IPS DF 6.9 (cell line): ENCODE data around the gene EXOC4.

Experiments
- DNase-seq: peaks from one replicate; pipeline ENCODE4 v3.0.0-alpha.2; 2013; ENCODE audit warnings: low read depth, low spot score
- H3K27ac ChIP-seq: one replicate; pipeline ENCODE4 v1.5.1; 2013; ENCODE audit warnings: low read length, control low read depth
- H3K27me3 ChIP-seq: 2 replicates; pipeline ENCODE4 v1.6.1; 2013; ENCODE audit warnings: mild to moderate bottlenecking, low read length; ENCODE audit not compliant: control insufficient read depth, insufficient read depth
- H3K36me3 ChIP-seq: 2 replicates; pipeline ENCODE4 v1.6.1; 2013; ENCODE audit warnings: low read length; ENCODE audit not compliant: control insufficient read depth, insufficient read depth
- H3K4me1 ChIP-seq: 2 replicates; pipeline ENCODE4 v1.6.1; 2013; ENCODE audit warnings: low read length; ENCODE audit not compliant: control insufficient read depth, insufficient read depth
- H3K4me3 ChIP-seq: 2 replicates; pipeline ENCODE4 v1.5.1; 2013; ENCODE audit warnings: mild to moderate bottlenecking, low read length
- H3K9me3 ChIP-seq: 2 replicates; pipeline ENCODE4 v1.6.1; 2013; ENCODE audit warnings: low read length, inconsistent platforms; ENCODE audit not compliant: control insufficient read depth, insufficient read depth
- WGBS: extraction: QIAGEN DNeasy Blood & Tissue Kit; methylation state at CpG from one replicate; pipeline ENCODE4 v1.1.7; 2013; ENCODE audit warnings: mixed read lengths, missing lambda C conversion rate; ENCODE audit not compliant: insufficient read length, insufficient coverage; 5-methylcytosine and 5-hydroxymethylcytosine counted together

The EXOC4 gene

DNA sequence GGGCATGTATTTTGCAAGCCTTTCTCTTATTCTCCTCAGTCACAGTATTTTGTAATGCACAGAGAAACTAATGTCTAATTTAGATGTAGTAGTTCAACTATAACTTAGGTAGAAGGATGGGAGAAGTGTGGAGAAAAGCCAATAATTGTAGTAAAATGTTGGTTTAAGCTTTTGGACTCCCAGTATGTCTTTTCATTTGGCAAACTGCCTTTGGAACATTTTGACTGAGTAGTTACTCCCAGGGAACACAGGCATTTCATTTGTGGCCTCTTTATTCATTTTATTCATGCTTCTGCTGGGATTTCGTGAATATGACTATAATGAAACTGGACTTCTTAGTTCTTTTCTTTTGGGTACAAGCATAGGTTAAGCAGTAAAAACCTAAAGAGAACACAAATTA lies 79.0 kb downstream of the EXOC4 start:
- no peak for DNase-seq
- WGBS = no CpG with 5 or more reads among the region's 1 CpG
- Histone ChIP-seq H3K9me3 (no peaks in the 10 kb centered on the region), H3K36me3 (no peaks in the 10 kb centered on the region), H3K4me1 (peaks cover 2% of the 10 kb centered on the region; the same call in 1 of the 2 replicates), H3K4me3 (no peak overlapping the region), H3K27me3 (no peaks in the 10 kb centered on the region), H3K27ac (no peak overlapping the region)

DNA sequence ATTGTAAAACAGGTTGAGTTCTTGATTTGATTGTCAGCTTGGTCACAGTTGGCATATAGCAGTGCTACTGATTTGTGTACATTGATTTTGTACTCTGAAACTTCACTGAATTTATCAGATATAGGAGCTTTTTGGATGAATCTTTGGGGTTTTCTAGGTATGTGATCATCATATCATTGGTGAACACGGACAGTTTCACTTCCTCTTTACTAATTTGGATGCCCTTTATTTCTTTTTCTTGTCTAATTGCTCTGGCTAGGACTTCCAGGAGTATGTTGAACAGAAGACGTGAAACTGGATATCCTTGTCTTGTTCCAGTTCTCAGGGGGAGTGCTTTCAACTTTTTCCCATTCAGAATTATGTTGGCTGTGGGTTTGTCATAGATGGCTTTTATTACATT lies 86.9 kb downstream of the EXOC4 start:
- no peak for DNase-seq
- Histone ChIP-seq H3K27me3 (no peaks in the 10 kb centered on the region), H3K4me3 (no peak overlapping the region), H3K9me3 (no peaks in the 10 kb centered on the region), H3K27ac (no peak overlapping the region), H3K4me1 (no peaks in the 10 kb centered on the region), H3K36me3 (no peaks in the 10 kb centered on the region)
- WGBS = no CpG with 5 or more reads among the region's 2 CpGs

DNA sequence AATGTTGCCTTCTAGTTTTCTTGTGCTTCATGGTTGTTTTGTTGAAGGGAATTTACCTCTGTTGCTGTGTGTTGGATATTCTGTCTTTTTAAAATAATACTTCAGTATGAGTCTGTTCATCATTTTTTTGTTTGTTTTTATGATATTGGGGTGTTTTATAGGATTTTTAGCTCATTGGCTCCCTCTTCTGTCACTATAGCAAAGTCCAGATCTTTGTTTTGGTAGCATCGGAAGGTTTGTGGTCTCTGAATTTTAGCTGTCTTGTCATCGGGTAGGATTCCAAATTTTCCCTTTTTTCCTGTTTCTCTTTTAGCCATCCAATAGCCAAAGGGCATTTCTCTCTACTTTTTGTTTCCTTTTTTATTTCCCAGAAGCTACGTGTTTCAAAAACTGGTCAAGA lies 91.4 kb downstream of the EXOC4 start:
- no peak overlapping the region for H3K27ac ChIP-seq
- WGBS = no CpG with 5 or more reads among the region's 3 CpGs
- peaks cover 1% of the 10 kb centered on the region; the same call in 1 of the 2 replicates for H3K4me1 ChIP-seq
- no peak overlapping the region for H3K4me3 ChIP-seq
- H3K9me3 ChIP-seq = no peaks in the 10 kb centered on the region
- no peaks in the 10 kb centered on the region for H3K36me3 ChIP-seq
- DNase-seq = no peak
- H3K27me3 ChIP-seq = no peaks in the 10 kb centered on the region

DNA sequence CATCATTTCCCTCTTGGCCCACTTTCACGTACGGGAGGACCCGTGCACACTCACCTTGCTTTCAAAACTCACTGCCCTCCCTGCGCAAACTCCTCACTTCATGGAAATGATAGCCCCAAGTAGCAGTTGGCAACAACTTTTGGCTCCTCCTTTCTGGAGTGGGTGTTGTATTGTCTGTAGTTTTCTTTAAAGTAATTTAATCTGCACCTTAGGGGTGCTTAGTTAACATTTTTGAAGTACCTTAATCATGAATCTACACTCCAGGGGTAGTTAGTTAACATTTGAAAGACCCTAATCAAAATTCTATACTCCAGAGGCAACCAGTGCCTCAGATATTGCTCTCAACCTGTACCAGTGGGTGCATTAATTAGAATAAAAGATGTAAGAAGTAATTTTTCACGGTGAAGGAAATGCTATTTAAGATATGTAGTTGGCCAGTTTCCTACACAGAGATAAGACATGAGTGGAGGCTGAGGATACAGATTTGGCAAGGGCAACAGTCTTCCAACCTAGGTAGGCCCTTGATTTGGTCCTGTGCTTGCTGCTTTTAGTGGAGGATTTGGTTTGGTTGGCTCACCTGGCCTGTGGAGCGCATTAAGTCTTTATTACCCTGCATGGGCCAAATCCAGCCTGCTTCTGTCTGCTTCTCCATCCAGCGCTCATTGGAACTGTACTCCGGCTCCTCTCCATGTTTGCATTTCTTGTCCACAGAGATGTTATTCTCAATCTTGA lies 93.0 kb downstream of the EXOC4 start:
- H3K4me1 ChIP-seq = peaks cover 1% of the 10 kb centered on the region; the same call in 1 of the 2 replicates
- no peak overlapping the region for H3K4me3 ChIP-seq
- no peaks in the 10 kb centered on the region for H3K36me3 ChIP-seq
- no peak for DNase-seq
- no peaks in the 10 kb centered on the region for H3K27me3 ChIP-seq
- H3K27ac ChIP-seq = no peak overlapping the region
- H3K9me3 ChIP-seq = no peaks in the 10 kb centered on the region
- no CpG with 5 or more reads among the region's 8 CpGs for WGBS

DNA sequence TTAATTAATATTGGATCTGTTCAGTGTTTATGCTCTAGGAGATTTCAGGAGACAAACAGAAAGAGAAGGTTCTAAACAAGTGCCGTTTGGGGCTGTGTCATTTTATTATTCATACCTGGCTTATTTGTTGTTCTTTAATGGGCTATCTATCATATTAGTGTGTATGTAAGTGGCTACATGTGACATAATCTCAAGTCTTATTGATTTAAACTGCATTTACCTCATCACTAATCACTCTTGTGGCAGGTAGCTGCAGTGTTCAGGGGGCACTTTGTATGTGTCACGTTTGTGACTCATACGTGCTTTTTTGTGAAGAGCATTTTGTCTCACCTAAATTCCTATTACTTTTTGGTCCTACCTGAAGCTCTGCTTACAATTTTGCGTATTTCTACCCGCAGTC lies 95.4 kb downstream of the EXOC4 start:
- Histone ChIP-seq H3K36me3 (no peaks in the 10 kb centered on the region), H3K4me3 (no peak overlapping the region), H3K4me1 (peaks cover 1% of the 10 kb centered on the region; the same call in 1 of the 2 replicates), H3K9me3 (no peaks in the 10 kb centered on the region), H3K27ac (no peak overlapping the region), H3K27me3 (no peaks in the 10 kb centered on the region)
- WGBS = no CpG with 5 or more reads among the region's 5 CpGs
- no peak for DNase-seq

DNA sequence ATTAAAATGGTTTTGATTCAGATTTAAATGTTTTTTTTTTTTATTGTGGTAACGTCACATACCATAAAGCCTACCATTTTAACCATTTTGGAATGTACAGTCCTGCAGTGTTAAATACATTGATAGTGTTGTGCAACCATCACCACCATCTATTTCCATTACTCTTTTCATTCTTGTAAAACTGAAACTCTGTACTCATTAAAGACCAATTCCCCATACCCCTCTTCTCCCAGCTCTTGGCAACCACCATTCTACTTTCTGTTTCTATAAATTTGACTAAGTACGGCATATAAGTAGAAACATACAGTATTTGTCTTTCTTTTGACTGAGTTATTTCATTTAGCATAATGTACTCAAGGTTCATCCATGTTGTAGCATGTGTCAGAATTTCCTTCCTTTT lies 96.2 kb downstream of the EXOC4 start:
- H3K27ac ChIP-seq = no peak overlapping the region
- H3K4me3 ChIP-seq = no peak overlapping the region
- DNase-seq = no peak
- no peaks in the 10 kb centered on the region for H3K27me3 ChIP-seq
- H3K4me1 ChIP-seq = peaks cover 1% of the 10 kb centered on the region; the same call in 1 of the 2 replicates
- WGBS = no CpG with 5 or more reads among the region's 2 CpGs
- H3K9me3 ChIP-seq = no peaks in the 10 kb centered on the region
- H3K36me3 ChIP-seq = no peaks in the 10 kb centered on the region

DNA sequence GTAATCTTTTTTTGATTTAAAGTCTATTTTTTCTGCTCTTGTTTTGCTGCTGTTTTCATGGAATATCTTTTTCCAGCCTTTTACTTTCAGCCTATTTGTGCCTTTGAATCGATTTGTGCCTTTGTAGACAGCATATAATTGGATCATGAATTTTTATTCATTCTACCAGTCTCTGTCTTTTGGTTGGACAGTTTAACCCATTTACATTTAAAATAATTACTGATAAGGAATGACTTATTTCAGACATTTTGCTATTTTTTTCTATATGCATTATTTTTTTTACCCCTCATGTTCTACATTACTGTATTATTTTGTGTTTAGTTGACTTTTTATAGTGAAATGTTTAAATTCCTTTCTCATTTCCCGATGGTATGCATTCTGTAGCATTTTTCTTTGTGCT lies 99.6 kb downstream of the EXOC4 start:
- H3K4me3 ChIP-seq = no peak overlapping the region
- H3K4me1 ChIP-seq = no peaks in the 10 kb centered on the region
- no peaks in the 10 kb centered on the region for H3K27me3 ChIP-seq
- no peaks in the 10 kb centered on the region for H3K9me3 ChIP-seq
- no peaks in the 10 kb centered on the region for H3K36me3 ChIP-seq
- no peak overlapping the region for H3K27ac ChIP-seq
- DNase-seq = no peak
- WGBS = no CpG with 5 or more reads among the region's 2 CpGs

DNA sequence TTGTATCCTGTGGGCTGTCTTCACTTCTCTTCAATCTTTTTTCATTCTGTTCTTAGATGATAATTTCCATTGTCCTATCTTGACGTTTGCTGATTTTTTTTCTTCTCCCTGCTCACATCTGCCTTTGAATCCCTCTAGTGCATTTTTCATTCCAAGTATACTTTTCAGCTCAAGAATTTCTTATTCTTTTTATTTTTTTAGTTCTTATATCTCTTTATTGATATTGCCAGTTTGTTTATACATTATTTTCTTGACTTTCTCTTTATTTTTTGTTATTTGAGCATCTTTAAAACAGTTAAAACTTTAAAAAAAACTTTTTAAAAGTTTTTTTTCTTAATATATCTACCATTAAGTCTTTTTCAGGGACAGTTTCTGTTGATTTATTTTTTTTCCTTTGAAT lies 100.9 kb downstream of the EXOC4 start:
- Histone ChIP-seq H3K27ac (no peak overlapping the region), H3K4me1 (no peaks in the 10 kb centered on the region), H3K4me3 (no peak overlapping the region), H3K36me3 (no peaks in the 10 kb centered on the region), H3K9me3 (no peaks in the 10 kb centered on the region), H3K27me3 (no peaks in the 10 kb centered on the region)
- no peak for DNase-seq
- WGBS = no CpG with 5 or more reads among the region's 1 CpG

DNA sequence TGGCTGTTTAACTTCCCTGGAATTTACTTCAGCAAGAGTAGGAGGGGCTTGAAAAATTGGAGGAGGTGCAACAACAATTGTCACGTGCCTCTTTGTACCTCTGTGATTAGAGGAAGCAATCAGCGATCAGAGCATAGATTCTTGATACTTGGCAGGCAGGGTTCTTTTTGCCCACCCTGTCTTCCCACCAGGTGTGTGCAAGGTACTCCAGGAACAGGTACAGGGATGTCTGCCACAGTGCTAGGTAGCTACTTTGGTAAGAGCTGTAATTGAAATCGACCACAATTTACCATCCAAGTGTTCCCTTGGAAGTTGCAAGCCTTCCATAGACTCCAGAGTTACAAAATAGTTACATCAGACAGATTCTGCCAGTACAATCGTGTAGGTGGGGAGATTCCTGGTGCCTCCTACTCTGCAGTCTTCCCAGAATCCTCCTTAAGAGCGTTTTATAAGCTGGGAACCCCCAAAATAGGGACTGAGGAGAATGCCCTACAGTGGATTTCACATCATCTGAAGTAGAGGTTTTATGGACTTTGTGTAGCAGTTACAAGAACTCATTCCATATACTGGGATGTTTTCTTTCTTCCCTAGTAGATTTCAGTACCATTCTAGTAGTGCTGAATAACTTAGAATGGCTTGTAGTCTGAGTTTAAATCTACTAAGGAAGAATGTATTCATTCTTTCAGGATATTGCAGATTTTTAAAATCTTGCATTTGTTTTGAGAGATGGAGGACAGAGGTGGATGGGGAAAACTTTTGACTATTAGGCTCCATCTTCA lies 101.9 kb downstream of the EXOC4 start:
- WGBS = no CpG with 5 or more reads among the region's 5 CpGs
- no peak overlapping the region for H3K27ac ChIP-seq
- DNase-seq = no peak
- no peaks in the 10 kb centered on the region for H3K4me1 ChIP-seq
- H3K27me3 ChIP-seq = no peaks in the 10 kb centered on the region
- no peaks in the 10 kb centered on the region for H3K36me3 ChIP-seq
- no peak overlapping the region for H3K4me3 ChIP-seq
- no peaks in the 10 kb centered on the region for H3K9me3 ChIP-seq

DNA sequence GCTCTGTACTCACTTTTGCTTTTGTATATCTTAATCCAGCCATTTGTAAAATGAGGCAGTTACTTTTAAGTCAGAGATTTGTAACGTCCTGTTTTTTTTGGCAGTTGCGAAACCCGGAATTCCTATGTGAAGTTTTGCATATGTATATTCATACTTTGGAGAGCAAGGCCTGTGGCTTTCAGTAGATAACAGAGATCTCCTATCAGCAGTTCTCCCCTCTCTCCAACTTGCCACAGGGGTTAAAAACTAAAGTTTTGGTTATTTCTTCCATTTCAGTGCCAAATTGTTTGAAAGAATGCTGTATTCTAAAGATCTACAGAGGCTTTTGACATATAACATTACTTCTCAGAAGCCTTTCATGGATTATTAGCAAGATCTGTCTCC lies 102.4 kb downstream of the EXOC4 start:
- Histone ChIP-seq H3K9me3 (no peaks in the 10 kb centered on the region), H3K36me3 (no peaks in the 10 kb centered on the region), H3K27me3 (no peaks in the 10 kb centered on the region), H3K4me3 (no peak overlapping the region), H3K4me1 (no peaks in the 10 kb centered on the region; the same call in 1 of the 2 replicates), H3K27ac (no peak overlapping the region)
- no CpG with 5 or more reads among the region's 3 CpGs for whole genome bisulfite sequencing
- no peak for DNase-seq
